GM23248 (cell line): ENCODE results near the gene PRICKLE2.

Experiments used
- EZH2 ChIP-seq: fragments of 200-600 bp; sonication (generic); IDR thresholded peaks from 2 replicates; pipeline ENCODE4 v1.6.1; 2018; ENCODE audit warnings: antibody characterized with exemption, mild to moderate bottlenecking; ENCODE audit not compliant: insufficient read depth, poor library complexity, severe bottlenecking
- EZH2phosphoT487 ChIP-seq: fragments of 200-600 bp; sonication (generic); IDR thresholded peaks from 2 replicates; pipeline ENCODE4 v1.6.1; 2018; ENCODE audit warnings: antibody characterized with exemption, moderate library complexity, mild to moderate bottlenecking, low read depth; ENCODE audit not compliant: insufficient read depth

- no peak for TF ChIP-seq EZH2
- TF ChIP-seq EZH2phosphoT487, result no peak
Measured at GRCh38 chr3:64214381-64215018, 10.8 kb downstream of the PRICKLE2 start.
